Right lobe of liver (tissue), 6 donors: ENCODE results near the gene ABLIM2. TPM values are rescaled to one million over a fixed set of nuclear protein-coding genes. Genes with fewer than 3 reads are reported as not detected.

Source experiments
- ATAC-seq, 4 donors: fragments of 200-7000 bp; cut with Tn5 transposase; one replicate each; pipeline ENCODE4 v1.9.1; 2020; ENCODE audit warnings: mild to moderate bottlenecking in 4 of 4, moderate library complexity in 4 of 4
- DNase-seq, 3 donors: peaks; one replicate each; pipeline ENCODE4 v3.0.0-alpha.2; 2020
- H3K27ac ChIP-seq, 3 donors: fragments of 200-600 bp; one replicate each; pipeline ENCODE4 v1.8.0; 2022
- H3K27me3 ChIP-seq, 2 donors: fragments of 200-600 bp; one replicate each; pipeline ENCODE4 v1.8.0; 2022
- H3K36me3 ChIP-seq, 4 donors: fragments of 200-600 bp; sonication (generic) in 1 of 4; one replicate each; pipeline versions ENCODE4 v1.5.1 to v1.8.0; 2017 to 2022; ENCODE audit warnings: control low read depth in 1 of 4
- H3K4me1 ChIP-seq, 4 donors: fragments of 200-600 bp; sonication (generic) in 1 of 4; one replicate each; pipeline versions ENCODE4 v1.5.1 to v1.8.0; 2017 to 2022; ENCODE audit warnings: control low read depth in 1 of 4
- H3K4me3 ChIP-seq, 3 donors: fragments of 200-600 bp; one replicate each; pipeline ENCODE4 v1.8.0; 2022
- H3K9me3 ChIP-seq, 4 donors: fragments of 200-600 bp; sonication (generic) in 1 of 4; one replicate each; pipeline versions ENCODE4 v1.5.1 to v1.8.0; 2017 to 2022; ENCODE audit warnings: control low read depth in 1 of 4
- CTCF ChIP-seq, 4 donors: fragments of 200-600 bp in 3 of 4; fragments of 450-650 bp in 1 of 4; IDR thresholded peaks; one replicate each; pipeline versions ENCODE4 v1.5.1 to v1.8.0; 2016 to 2022; ENCODE audit warnings: antibody characterized with exemption in 4 of 4, mild to moderate bottlenecking in 2 of 4
- POLR2A ChIP-seq: fragments of 450-650 bp; IDR thresholded peaks from one replicate; pipeline ENCODE4 v1.6.1; 2017; ENCODE audit warnings: antibody characterized with exemption, mild to moderate bottlenecking
- WGBS: methylation state at CpG from one replicate; pipeline ENCODE4 v1.1.6; 2018; ENCODE audit warnings: low coverage, low lambda C conversion rate; ENCODE audit not compliant: insufficient coverage; ENCODE audit errors: missing lambda C conversion rate; 5-methylcytosine and 5-hydroxymethylcytosine counted together
- intact Hi-C, 2 donors: fragments of 100-400 bp; cut with DNase I; formaldehyde crosslinking; loops; one replicate each; pipeline versions ENCODE4 v1.11.2 to v1.14.1; 2022
- total RNA-seq, 6 experiments: library from RNA; depleted of rRNA in 2 of 6; stranded (reverse); fragments of >200 nt in 2 of 6; fragmentation: NEBNext Ultra II Directional in 3 of 6; extraction: Animal tissue kit (Norgen Biotek cat#: 25700) in 3 of 6; gene quantifications; one replicate each; pipeline versions ENCODE4 v1.1.0 to v1.2.4, GENCODE V29; 2016 to 2023
- donor health status: DM: no; HTN: yes; CAD: no.
- donor health status: DM: no; HTN: no; CAD: no.
- donor health status: DM: no; HTN: no; CAD: no.
- donor health status: DM: no; HTN: yes; CAD: no.
- donor health status: DM: no; HTN: yes; CAD: no.

Gene ABLIM2
- total RNA-seq, 6 experiments from 2014 or later = 0.93 to 3.5 (median 2.3) TPM

GRCh38 chr4:8022767-8023695 lies 135.6 kb downstream of the ABLIM2 start:
- Histone ChIP-seq H3K4me3 (no peak overlapping the region), H3K27me3 (no peaks in the 10 kb centered on the region), H3K4me1 (no peaks in the 10 kb centered on the region), H3K27ac (no peak overlapping the region), H3K36me3 (no peaks in the 10 kb centered on the region), H3K9me3 (no peaks in the 10 kb centered on the region)
- no peak for ATAC-seq
- TF ChIP-seq POLR2A = no peak
- no peak for TF ChIP-seq CTCF (IDR thresholded peaks at IDR 0.05)
- DNase-seq = no peak
- 80% methylated on average over 18 of the region's 29 CpGs for WGBS
- intact Hi-C loops = no loop called here

GRCh38 chr4:8021796-8022195 lies 136.8 kb downstream of the ABLIM2 start:
- ATAC-seq (no peak), DNase-seq (no peak)
- intact Hi-C loops = no loop called here
- Histone ChIP-seq H3K4me3 (no peak overlapping the region), H3K9me3 (no peaks in the 10 kb centered on the region), H3K36me3 (no peaks in the 10 kb centered on the region), H3K4me1 (no peaks in the 10 kb centered on the region), H3K27me3 (no peaks in the 10 kb centered on the region), H3K27ac (no peak overlapping the region)
- no peak for TF ChIP-seq POLR2A
- 61% methylated on average over 5 of the region's 13 CpGs for whole genome bisulfite sequencing

- Histone ChIP-seq H3K4me3 (no peak overlapping the region), H3K27me3 (no peaks in the 10 kb centered on the region), H3K36me3 (no peaks in the 10 kb centered on the region), H3K27ac (no peak overlapping the region), H3K4me1 (no peaks in the 10 kb centered on the region), H3K9me3 (no peaks in the 10 kb centered on the region)
- no peak for DNase-seq
- TF ChIP-seq POLR2A (no peak), CTCF (IDR thresholded peaks at IDR 0.05) (no peak)
- ATAC-seq = no peak
- intact Hi-C loops = no loop called here
- 53% methylated on average over 15 of the region's 24 CpGs for WGBS
Observed at GRCh38 chr4:8019396-8020365, 138.9 kb downstream of the ABLIM2 start.

GRCh38 chr4:8016527-8016926 lies 142.1 kb downstream of the ABLIM2 start:
- ATAC-seq (no peak), DNase-seq (no peak)
- 72% methylated on average over 7 of the region's 12 CpGs for WGBS
- Histone ChIP-seq H3K27me3 (no peaks in the 10 kb centered on the region), H3K4me1 (no peaks in the 10 kb centered on the region), H3K4me3 (no peak overlapping the region), H3K27ac (no peak overlapping the region), H3K9me3 (no peaks in the 10 kb centered on the region), H3K36me3 (no peaks in the 10 kb centered on the region)
- intact Hi-C loops = no loop called here
- TF ChIP-seq POLR2A = no peak

GRCh38 chr4:8015512-8015911 lies 143.1 kb downstream of the ABLIM2 start:
- ATAC-seq = no peak
- intact Hi-C loops = no loop called here

More at GRCh38 chr4:8015512-8015911, 143.1 kb downstream of the ABLIM2 start:
- Histone ChIP-seq H3K27me3 (no peaks in the 10 kb centered on the region), H3K4me3 (no peak overlapping the region), H3K4me1 (no peaks in the 10 kb centered on the region), H3K36me3 (no peaks in the 10 kb centered on the region), H3K27ac (no peak overlapping the region), H3K9me3 (no peaks in the 10 kb centered on the region)
- peak in 2 of 4 donors; percentile 12 to 14 for TF ChIP-seq CTCF (IDR thresholded peaks at IDR 0.05)
- TF ChIP-seq POLR2A = no peak
- DNase-seq = no peak
- WGBS = 18% methylated on average over 4 of the region's 4 CpGs
